Naive thymus-derived CD8-positive, alpha-beta T cell (primary cell): ENCODE data around the gene ATP8A2. TPM values are rescaled to one million over a fixed set of nuclear protein-coding genes. Genes with fewer than 3 reads are reported as not detected.

Source experiments
- ATAC-seq, 2 donors: fragments of 150-1000 bp; cut with Tn5 transposase in 1 of 2; sonication (Bioruptor Pico), chemical (Tn5 transposase) in 1 of 2; 1 replicate in 1 of 2; 2 replicates in 1 of 2; pipeline ENCODE4 v1.10.0; 2021; ENCODE audit warnings: mild to moderate bottlenecking in 2 of 2, moderate library complexity in 2 of 2
- POLR2A ChIA-PET: fragments of 350-600 bp; sonication (Branson Sonifier 250); formaldehyde crosslinking; loops from one replicate; lab custom pipeline; 2021; ENCODE audit warnings: antibody characterized with exemption; lab: Charles Lee
- DNase-seq, 10 donors: peaks; one replicate each; pipeline versions ENCODE4 v3.0.0 to v3.0.0-alpha.2; 2020 to 2022
- H3K27ac Mint-ChIP-seq, 10 donors: one replicate each; pipeline ENCODE4 v1.8.0; 2020 to 2022; ENCODE audit warnings: mild to moderate bottlenecking in 10 of 10, mixed read lengths in 10 of 10, moderate library complexity in 4 of 10, inconsistent platforms in 1 of 10
- H3K27me3 Mint-ChIP-seq, 5 donors: one replicate each; pipeline ENCODE4 v1.8.0; 2021 to 2022; ENCODE audit warnings: mixed read lengths in 5 of 5
- H3K36me3 Mint-ChIP-seq, 3 donors: one replicate each; pipeline ENCODE4 v1.8.0; 2020 to 2022; ENCODE audit warnings: mixed read lengths in 3 of 3, mild to moderate bottlenecking in 2 of 3, inconsistent platforms in 1 of 3
- H3K4me1 Mint-ChIP-seq, 4 donors: one replicate each; pipeline ENCODE4 v1.8.0; 2021 to 2022; ENCODE audit warnings: mixed read lengths in 4 of 4
- H3K4me3 Mint-ChIP-seq, 10 donors: one replicate each; pipeline ENCODE4 v1.8.0; 2020 to 2022; ENCODE audit warnings: mild to moderate bottlenecking in 10 of 10, mixed read lengths in 10 of 10, moderate library complexity in 6 of 10, inconsistent platforms in 1 of 10
- H3K9me3 Mint-ChIP-seq, 9 donors: one replicate each; pipeline ENCODE4 v1.8.0; 2020 to 2022; ENCODE audit warnings: mixed read lengths in 9 of 9, mild to moderate bottlenecking in 3 of 9, inconsistent platforms in 1 of 9, moderate library complexity in 1 of 9
- polyA plus RNA-seq, 3 donors: library from polyadenylated mRNA; unstranded; fragments of 300-500 nt; fragmentation: Illumina TruSeq; gene quantifications; one replicate each; pipeline ENCODE4 v1.2.3, GENCODE V29; 2021
- total RNA-seq, 8 experiments: library from RNA in 2 of 8; stranded (reverse) in 2 of 8; gene quantifications; one replicate each; pipeline ENCODE4 v1.2.3 and lab custom pipeline; 2021 to 2026

Gene ATP8A2
- total and polyA plus RNA-seq, 5 experiments from 2014 or later: 0.69 to 3.8 (median 2.9) TPM

- Mint-ChIP-seq H3K27me3 (peaks cover 0 to 5% (median 0%) of the 10 kb centered on the region in 5 donors), H3K4me3 (no peak overlapping the region), H3K36me3 (peaks cover 0 to 11% (median 0%) of the 10 kb centered on the region in 3 donors), H3K9me3 (peaks cover 0 to 8% (median 0%) of the 10 kb centered on the region in 9 donors), H3K4me1 (peaks cover 0 to 4% (median 0%) of the 10 kb centered on the region in 4 donors), H3K27ac (no peak overlapping the region)
- no peak for ATAC-seq
- POLR2A ChIA-PET: interaction anchor here (0.7 kb wide), 1 partner anchor 20 kb away, joined by 5 read pairs; no protein-coding TSS in a partner anchor
- no peak for DNase-seq
These were observed 662.2 kb downstream of the ATP8A2 start for GRCh38 chr13:26034018-26034417.

- H3K27me3 Mint-ChIP-seq: peaks cover 0 to 7% (median 0%) of the 10 kb centered on the region in 5 donors
- DNase-seq (no peak), ATAC-seq (no peak)
- H3K27ac Mint-ChIP-seq: no peak overlapping the region
- peaks cover 0 to 11% (median 0%) of the 10 kb centered on the region in 3 donors for H3K36me3 Mint-ChIP-seq
- POLR2A ChIA-PET: interaction anchor here (0.7 to 1.2 kb wide), 2 partner anchors 10 to 1136 kb away, joined by 3 read pairs; no protein-coding TSS in a partner anchor
- H3K4me3 Mint-ChIP-seq: no peak overlapping the region
- H3K9me3 Mint-ChIP-seq: peaks cover 0 to 4% (median 0%) of the 10 kb centered on the region in 9 donors
- peaks cover 0 to 3% (median 0%) of the 10 kb centered on the region in 4 donors for H3K4me1 Mint-ChIP-seq
These were observed 664.6 kb downstream of the ATP8A2 start for GRCh38 chr13:26036383-26036782.

- no peak overlapping the region for H3K4me3 Mint-ChIP-seq
- peak overlapping the region in 1 of 10 donors; percentile 38 for H3K27ac Mint-ChIP-seq
- POLR2A ChIA-PET: interaction anchor here (1.2 kb wide), 1 partner anchor 11 kb away, joined by 3 read pairs; no protein-coding TSS in a partner anchor
- H3K4me1 Mint-ChIP-seq: peaks cover 0 to 6% (median 0%) of the 10 kb centered on the region in 4 donors
- H3K9me3 Mint-ChIP-seq: peaks cover 0 to 4% (median 0%) of the 10 kb centered on the region in 9 donors
- H3K36me3 Mint-ChIP-seq: peaks cover 0 to 6% (median 0%) of the 10 kb centered on the region in 3 donors
- peak; percentile 50 to 59 for ATAC-seq
- H3K27me3 Mint-ChIP-seq: peaks cover 0 to 7% (median 0%) of the 10 kb centered on the region in 5 donors
- peak in 5 of 10 donors; percentile 28 to 50 (median 36) for DNase-seq
These were observed 665.5 kb downstream of the ATP8A2 start for GRCh38 chr13:26037302-26037701.

- H3K27ac Mint-ChIP-seq: no peak overlapping the region
- peaks cover 0 to 4% (median 0%) of the 10 kb centered on the region in 9 donors for H3K9me3 Mint-ChIP-seq
- peaks cover 0 to 16% (median 2%) of the 10 kb centered on the region in 4 donors for H3K4me1 Mint-ChIP-seq
- H3K4me3 Mint-ChIP-seq: no peak overlapping the region
- POLR2A ChIA-PET: no interaction called here
- H3K27me3 Mint-ChIP-seq: peaks cover 0 to 5% (median 0%) of the 10 kb centered on the region in 5 donors
- ATAC-seq (no peak), DNase-seq (no peak)
- peaks cover 0 to 2% (median 0%) of the 10 kb centered on the region in 3 donors for H3K36me3 Mint-ChIP-seq
These were observed 667.2 kb downstream of the ATP8A2 start for GRCh38 chr13:26038931-26039475.

- ATAC-seq: no peak
- Mint-ChIP-seq H3K9me3 (no peaks in the 10 kb centered on the region), H3K4me3 (no peak overlapping the region), H3K27ac (no peak overlapping the region), H3K4me1 (peaks cover 0 to 26% (median 15%) of the 10 kb centered on the region in 4 donors), H3K27me3 (peaks cover 0 to 4% (median 0%) of the 10 kb centered on the region in 5 donors), H3K36me3 (no peaks in the 10 kb centered on the region)
- DNase-seq: no peak
- POLR2A ChIA-PET: interaction anchor here (0.7 kb wide), 1 partner anchor 174 kb away, joined by 3 read pairs; no protein-coding TSS in a partner anchor
These were observed 669.7 kb downstream of the ATP8A2 start for GRCh38 chr13:26041444-26041843.

GRCh38 chr13:26042785-26043184 lies 671.0 kb downstream of the ATP8A2 start:
- Mint-ChIP-seq H3K36me3 (no peaks in the 10 kb centered on the region), H3K27me3 (peaks cover 0 to 13% (median 0%) of the 10 kb centered on the region in 5 donors), H3K9me3 (no peaks in the 10 kb centered on the region), H3K27ac (peak overlapping the region in 1 of 10 donors; percentile 85), H3K4me3 (peak overlapping the region in 1 of 10 donors; percentile 18), H3K4me1 (peaks cover 0 to 26% (median 15%) of the 10 kb centered on the region in 4 donors)
- DNase-seq (no peak), ATAC-seq (no peak)
- POLR2A ChIA-PET: interaction anchor here (0.6 to 1.8 kb wide), 3 partner anchors 9 to 280 kb away, joined by 3 to 7 read pairs (median 4); partner anchors contain the start of gene SHISA2

GRCh38 chr13:26045142-26045541 lies 673.4 kb downstream of the ATP8A2 start:
- POLR2A ChIA-PET: no interaction called here
- H3K4me1 Mint-ChIP-seq: peaks cover 2 to 37% (median 24%) of the 10 kb centered on the region in 4 donors
- peak overlapping the region in 7 of 10 donors; percentile 14 to 71 (median 28) for H3K27ac Mint-ChIP-seq
- peak in 2 of 10 donors; percentile 35 to 43 for DNase-seq
- H3K9me3 Mint-ChIP-seq: no peaks in the 10 kb centered on the region
- ATAC-seq: peak; percentile 52 to 63
- H3K27me3 Mint-ChIP-seq: peaks cover 0 to 23% (median 3%) of the 10 kb centered on the region in 5 donors
- H3K4me3 Mint-ChIP-seq: peak overlapping the region in 7 of 10 donors; percentile 14 to 59 (median 23)
- H3K36me3 Mint-ChIP-seq: no peaks in the 10 kb centered on the region

- POLR2A ChIA-PET: no interaction called here
- no peaks in the 10 kb centered on the region for H3K9me3 Mint-ChIP-seq
- peak overlapping the region in 1 of 10 donors; percentile 19 for H3K27ac Mint-ChIP-seq
- no peak for ATAC-seq
- no peaks in the 10 kb centered on the region for H3K36me3 Mint-ChIP-seq
- no peak for DNase-seq
- H3K4me3 Mint-ChIP-seq: no peak overlapping the region
- peaks cover 0 to 21% (median 3%) of the 10 kb centered on the region in 5 donors for H3K27me3 Mint-ChIP-seq
- peaks cover 2 to 37% (median 24%) of the 10 kb centered on the region in 4 donors for H3K4me1 Mint-ChIP-seq
These were observed 674.9 kb downstream of the ATP8A2 start for GRCh38 chr13:26046639-26047038.

- DNase-seq (no peak), ATAC-seq (no peak)
- Mint-ChIP-seq H3K9me3 (no peaks in the 10 kb centered on the region), H3K27ac (peak overlapping the region in 1 of 10 donors; percentile 19), H3K4me3 (no peak overlapping the region), H3K27me3 (peaks cover 0 to 22% (median 3%) of the 10 kb centered on the region in 5 donors), H3K4me1 (peaks cover 3 to 37% (median 25%) of the 10 kb centered on the region in 4 donors), H3K36me3 (no peaks in the 10 kb centered on the region)
- POLR2A ChIA-PET: no interaction called here
These were observed 675.3 kb downstream of the ATP8A2 start for GRCh38 chr13:26047040-26047439.

- Mint-ChIP-seq H3K4me3 (peak overlapping the region in 8 of 10 donors; percentile 38 to 93 (median 84)), H3K27me3 (peaks cover 0 to 33% (median 3%) of the 10 kb centered on the region in 5 donors), H3K27ac (peak overlapping the region in 2 of 10 donors; percentile 31 to 43), H3K36me3 (no peaks in the 10 kb centered on the region), H3K4me1 (peaks cover 7 to 34% (median 27%) of the 10 kb centered on the region in 4 donors), H3K9me3 (no peaks in the 10 kb centered on the region)
- ATAC-seq (no peak), DNase-seq (no peak)
- POLR2A ChIA-PET: interaction anchor here (0.5 to 1.3 kb wide), 3 partner anchors 38 to 179 kb away, joined by 3 to 5 read pairs (median 3); no protein-coding TSS in a partner anchor
These were observed 677.0 kb downstream of the ATP8A2 start for GRCh38 chr13:26048741-26049140.

GRCh38 chr13:26050568-26051230 lies 678.9 kb downstream of the ATP8A2 start:
- Mint-ChIP-seq H3K27ac (no peak overlapping the region), H3K36me3 (no peaks in the 10 kb centered on the region), H3K9me3 (no peaks in the 10 kb centered on the region), H3K4me3 (peak overlapping the region; percentile 32 to 93 (median 84)), H3K27me3 (peaks cover 0 to 36% (median 3%) of the 10 kb centered on the region in 5 donors), H3K4me1 (peaks cover 7 to 22% (median 16%) of the 10 kb centered on the region in 4 donors)
- peak in 7 of 10 donors; percentile 5 to 41 (median 19) for DNase-seq
- ATAC-seq: peak; percentile 14 to 17
- POLR2A ChIA-PET: interaction anchor here (0.7 to 1.5 kb wide), 3 partner anchors 32 to 149 kb away, joined by 3 to 6 read pairs (median 5); no protein-coding TSS in a partner anchor

GRCh38 chr13:26051231-26051656 lies 679.5 kb downstream of the ATP8A2 start:
- POLR2A ChIA-PET: interaction anchor here (0.7 to 1.5 kb wide), 3 partner anchors 33 to 150 kb away, joined by 3 to 6 read pairs (median 5); no protein-coding TSS in a partner anchor
- no peaks in the 10 kb centered on the region for H3K36me3 Mint-ChIP-seq
- ATAC-seq: peak; percentile 10 to 31

More at GRCh38 chr13:26051231-26051656, 679.5 kb downstream of the ATP8A2 start:
- peaks cover 0 to 34% (median 3%) of the 10 kb centered on the region in 5 donors for H3K27me3 Mint-ChIP-seq
- H3K4me3 Mint-ChIP-seq: peak overlapping the region; percentile 32 to 87 (median 72)
- no peak overlapping the region for H3K27ac Mint-ChIP-seq
- peak in 3 of 10 donors; percentile 20 to 35 (median 33) for DNase-seq
- no peaks in the 10 kb centered on the region for H3K9me3 Mint-ChIP-seq
- H3K4me1 Mint-ChIP-seq: peaks cover 7 to 20% (median 16%) of the 10 kb centered on the region in 4 donors
